Activated T-cell treated with anti-CD3 and anti-CD28 coated beads for 24 hours (primary cell): ENCODE data around the gene MDM2.
"Not testable (repeated sequence)": the region's sequence is repeated elsewhere in the genome, so short reads cannot be mapped to it uniquely, and the experiment has no call there.

Experiments used
- DNase-seq: peaks from one replicate; pipeline ENCODE4 v3.0.0-alpha.2; 2020; ENCODE audit warnings: low read depth

MDM2 gene

GRCh38 chr12:68853396-68854077, 45.6 kb downstream of the MDM2 start:
- DNase-seq = no peak

GRCh38 chr12:68854078-68854468, 46.1 kb downstream of the MDM2 start:
- no peak for DNase-seq

- DNase-seq = no peak
Observed at GRCh38 chr12:68854554-68854953, 46.6 kb downstream of the MDM2 start.

GRCh38 chr12:68855111-68855510, 47.1 kb downstream of the MDM2 start:
- no peak for DNase-seq

GRCh38 chr12:68855771-68856170, 47.8 kb downstream of the MDM2 start:
- no peak for DNase-seq

- no peak for DNase-seq
Observed at GRCh38 chr12:68856510-68856909, 48.5 kb downstream of the MDM2 start.

- DNase-seq = no peak
Observed at GRCh38 chr12:68861890-68862289, 53.9 kb downstream of the MDM2 start.

- DNase-seq = no peak
Observed at GRCh38 chr12:68863109-68863770, 55.3 kb downstream of the MDM2 start.

- not testable (repeated sequence) for DNase-seq
Observed at GRCh38 chr12:68863886-68864454, 56.0 kb downstream of the MDM2 start.

- no peak for DNase-seq
Observed at GRCh38 chr12:68864604-68865003, 56.6 kb downstream of the MDM2 start.

GRCh38 chr12:68865399-68866164, 57.6 kb downstream of the MDM2 start:
- DNase-seq = no peak

GRCh38 chr12:68866950-68867349, 59.0 kb downstream of the MDM2 start:
- DNase-seq = no peak

- DNase-seq = no peak
Observed at GRCh38 chr12:68867606-68868005, 59.6 kb downstream of the MDM2 start.

- DNase-seq = no peak
Observed at GRCh38 chr12:68868043-68868790, 60.2 kb downstream of the MDM2 start.

GRCh38 chr12:68870011-68870410, 62.0 kb downstream of the MDM2 start:
- DNase-seq = no peak

GRCh38 chr12:68870443-68870842, 62.5 kb downstream of the MDM2 start:
- DNase-seq = no peak

- DNase-seq = no peak
Observed at GRCh38 chr12:68871396-68871795, 63.4 kb downstream of the MDM2 start.

GRCh38 chr12:68871921-68872320, 63.9 kb downstream of the MDM2 start:
- no peak for DNase-seq

- no peak for DNase-seq
Observed at GRCh38 chr12:68873316-68873715, 65.3 kb downstream of the MDM2 start.

GRCh38 chr12:68876461-68876860, 68.5 kb downstream of the MDM2 start:
- DNase-seq = no peak

GRCh38 chr12:68877583-68877982, 69.6 kb downstream of the MDM2 start:
- DNase-seq = no peak

- DNase-seq = no peak
Observed at GRCh38 chr12:68878283-68878682, 70.3 kb downstream of the MDM2 start.
